Left ventricle myocardium inferior (tissue), 1 donor: Measurements from ENCODE around the gene FHAD1. TPM values are rescaled to one million over a fixed set of nuclear protein-coding genes. Genes with fewer than 3 reads are reported as not detected.

Experiments used
- DNase-seq: peaks from one replicate; pipeline ENCODE4 v3.0.0-alpha.2; 2020
- H3K27ac ChIP-seq: fragments of 200-600 bp; replicated peaks from 2 replicates; pipeline ENCODE4 v1.8.0; 2021
- H3K27me3 ChIP-seq: fragments of 200-600 bp; 2 replicates; pipeline ENCODE4 v1.8.0; 2021; ENCODE audit warnings: low read depth
- H3K36me3 ChIP-seq: fragments of 200-600 bp; 2 replicates; pipeline ENCODE4 v1.8.0; 2021
- H3K4me1 ChIP-seq: fragments of 200-600 bp; 2 replicates; pipeline ENCODE4 v1.8.0; 2021
- H3K4me3 ChIP-seq: fragments of 200-600 bp; 2 replicates; pipeline ENCODE4 v1.8.0; 2021; ENCODE audit warnings: mild to moderate bottlenecking, moderate library complexity
- H3K9me3 ChIP-seq: fragments of 200-600 bp; replicated peaks from 2 replicates; pipeline ENCODE4 v1.8.0; 2021
- CTCF ChIP-seq: fragments of 200-600 bp; IDR thresholded peaks from 2 replicates; pipeline ENCODE4 v1.8.0; 2021; ENCODE audit warnings: antibody characterized with exemption, mild to moderate bottlenecking, borderline replicate concordance
- intact Hi-C: fragments of 100-400 bp; cut with micrococcal nuclease; formaldehyde crosslinking; loops from one replicate; pipeline ENCODE4 v1.11.0; 2022
- total RNA-seq: library from RNA; stranded (reverse); fragmentation: NEBNext Ultra II Directional; extraction: Animal tissue kit (Norgen Biotek cat#: 25700); gene quantifications from one replicate; pipeline ENCODE4 v1.2.1, GENCODE V29; 2021
- donor health status: DM: no; HTN: yes; CAD: no; lungs with severe emphysema.

FHAD1 gene
- total RNA-seq, 1 donor from 2014 or later = not detected

- peaks cover 11% of the 10 kb centered on the region for H3K27me3 ChIP-seq
- TF ChIP-seq CTCF = no peak
- intact Hi-C loops = loop anchor here (10.0 kb wide), 1 partner anchor 121 kb away; the partner anchor contains the start of gene TMEM51
- H3K9me3 ChIP-seq = no peaks in the 10 kb centered on the region
- H3K4me1 ChIP-seq = peaks cover 4% of the 10 kb centered on the region
- DNase-seq = no peak
- H3K4me3 ChIP-seq = no peak overlapping the region
- no peaks in the 10 kb centered on the region for H3K36me3 ChIP-seq
- H3K27ac ChIP-seq = no peak overlapping the region
Measured at GRCh38 chr1:15275921-15276683, 29.1 kb downstream of the FHAD1 start.

GRCh38 chr1:15276691-15277446 is 29.8 kb downstream of the FHAD1 start:
- peaks cover 7% of the 10 kb centered on the region for H3K4me1 ChIP-seq
- no peak for DNase-seq

GRCh38 chr1:15277447-15277838 is 30.4 kb downstream of the FHAD1 start:
- intact Hi-C loops = loop anchor here (10.0 kb wide), 1 partner anchor 123 kb away; the partner anchor contains the start of gene TMEM51

More at GRCh38 chr1:15276691-15277446, 29.8 kb downstream of the FHAD1 start:
- no peaks in the 10 kb centered on the region for H3K9me3 ChIP-seq
- no peak overlapping the region for H3K27ac ChIP-seq
- no peaks in the 10 kb centered on the region for H3K36me3 ChIP-seq
- intact Hi-C loops = loop anchor here (10.0 kb wide), 1 partner anchor 122 kb away; the partner anchor contains the start of gene TMEM51
- peaks cover 7% of the 10 kb centered on the region for H3K27me3 ChIP-seq
- no peak overlapping the region for H3K4me3 ChIP-seq
- no peak for TF ChIP-seq CTCF

GRCh38 chr1:15277933-15278332 is 30.9 kb downstream of the FHAD1 start:
- Histone ChIP-seq H3K4me1 (peaks cover 12% of the 10 kb centered on the region), H3K36me3 (no peaks in the 10 kb centered on the region), H3K27me3 (peaks cover 7% of the 10 kb centered on the region), H3K9me3 (no peaks in the 10 kb centered on the region), H3K27ac (no peak overlapping the region), H3K4me3 (no peak overlapping the region)
- intact Hi-C loops = loop anchor here (10.0 kb wide), 1 partner anchor 123 kb away; the partner anchor contains the start of gene TMEM51
- no peak for DNase-seq
- no peak for TF ChIP-seq CTCF

More at GRCh38 chr1:15277447-15277838, 30.4 kb downstream of the FHAD1 start:
- no peak for TF ChIP-seq CTCF
- Histone ChIP-seq H3K36me3 (no peaks in the 10 kb centered on the region), H3K27me3 (peaks cover 7% of the 10 kb centered on the region), H3K27ac (no peak overlapping the region), H3K9me3 (no peaks in the 10 kb centered on the region), H3K4me1 (peaks cover 8% of the 10 kb centered on the region), H3K4me3 (no peak overlapping the region)
- no peak for DNase-seq

- Histone ChIP-seq H3K36me3 (no peaks in the 10 kb centered on the region), H3K9me3 (no peaks in the 10 kb centered on the region), H3K27me3 (no peaks in the 10 kb centered on the region), H3K4me1 (peaks cover 21% of the 10 kb centered on the region), H3K4me3 (no peak overlapping the region), H3K27ac (no peak overlapping the region)
- no peak for TF ChIP-seq CTCF
- DNase-seq = no peak
- intact Hi-C loops = loop anchor here (10.0 kb wide), 1 partner anchor 125 kb away; the partner anchor contains the start of gene TMEM51
Measured at GRCh38 chr1:15279576-15280230, 32.7 kb downstream of the FHAD1 start.
